ENCODE results near the gene SCAF11.

GRCh38 chr12:46005151-46005797, 14.9 kb upstream of the SCAF11 start:
- peak in 1 of 3 experiments; percentile 30 for TF ChIP-seq CTCF (optimal IDR thresholded peaks at IDR 0.05 in 1 of 3, IDR thresholded peaks at IDR 0.05 in 1 of 3, conservative IDR thresholded peaks at IDR 0.05 in 1 of 3; ENCODE audit: extremely low read depth in 1 of 3, insufficient read depth in 2 of 3, low read length in 3 of 3)
- TF ChIP-seq EZH2 (IDR thresholded peaks at IDR 0.05; ENCODE audit: low read length), result no peak

Measured in keratinocyte (primary cell).